GM19328 (cell line): ENCODE data around the gene ZNF684.
"Not testable (repeated sequence)": the region's sequence is repeated elsewhere in the genome, so short reads cannot be mapped to it uniquely, and the experiment has no call there.

Experiments
- ATAC-seq: cut with Tn5 transposase; IDR thresholded peaks from one replicate; pipeline ENCODE4 v1.9.1; 2021; ENCODE audit warnings: mild to moderate bottlenecking, moderate library complexity; ENCODE audit not compliant: unreplicated experiment

The ZNF684 gene

DNA sequence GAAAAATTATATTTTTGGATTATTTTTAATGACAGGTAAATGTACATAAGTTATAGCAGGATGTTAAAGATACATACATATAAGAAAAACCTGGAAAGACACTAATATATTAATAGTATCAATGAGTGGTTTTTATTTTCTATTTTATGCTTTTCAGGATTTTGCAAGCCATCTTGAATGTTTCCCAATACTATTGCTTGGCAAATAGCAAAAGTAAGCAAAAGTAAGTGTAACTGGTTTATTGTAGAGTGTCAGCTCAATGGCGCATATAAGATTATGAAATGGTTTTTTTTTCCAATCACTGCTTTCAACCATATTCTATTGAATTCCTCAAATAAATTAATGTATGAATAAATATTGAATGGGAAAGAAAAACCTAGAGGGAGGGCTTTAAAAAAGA lies 36.4 kb downstream of the ZNF684 start:
- ATAC-seq: no peak

DNA sequence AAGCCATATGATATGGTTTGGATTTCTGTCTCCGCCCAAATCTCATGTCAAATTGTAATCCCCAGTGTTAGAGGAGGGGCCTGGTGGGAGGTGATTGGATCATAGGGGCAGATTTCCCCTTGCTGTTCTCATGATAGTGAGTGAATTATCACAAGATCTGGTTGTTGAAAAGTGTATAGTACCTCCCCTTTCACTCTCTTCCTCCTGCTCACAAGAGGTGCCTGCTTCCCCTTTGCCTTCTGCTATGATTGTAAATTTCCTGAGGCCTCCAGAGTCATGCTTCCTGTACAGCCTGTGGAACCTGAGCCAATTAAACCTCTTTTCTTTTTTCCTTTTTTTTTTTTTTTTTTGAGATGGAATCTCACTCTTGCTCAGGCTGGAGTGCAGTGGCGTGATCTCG lies 43.4 kb downstream of the ZNF684 start:
- ATAC-seq: not testable (repeated sequence)

DNA sequence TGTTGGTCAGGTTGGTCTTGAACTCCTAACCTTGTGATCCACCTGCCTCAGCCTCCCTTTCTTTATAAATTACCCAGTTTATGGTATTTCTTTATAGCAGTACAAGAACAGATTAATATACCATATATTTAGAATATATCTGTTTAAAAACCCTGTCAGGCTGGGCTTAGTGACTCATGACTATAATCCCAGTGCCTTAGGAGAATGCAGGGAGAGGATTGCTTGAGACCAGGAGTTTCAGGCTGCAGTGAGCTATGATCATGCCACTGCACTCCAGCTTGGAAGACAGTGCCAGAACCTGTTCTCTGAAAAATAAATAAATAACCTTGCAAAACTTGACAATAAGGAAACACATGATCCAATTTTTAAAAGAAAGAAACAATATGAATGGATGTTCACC lies 43.9 kb downstream of the ZNF684 start:
- no peak for ATAC-seq

DNA sequence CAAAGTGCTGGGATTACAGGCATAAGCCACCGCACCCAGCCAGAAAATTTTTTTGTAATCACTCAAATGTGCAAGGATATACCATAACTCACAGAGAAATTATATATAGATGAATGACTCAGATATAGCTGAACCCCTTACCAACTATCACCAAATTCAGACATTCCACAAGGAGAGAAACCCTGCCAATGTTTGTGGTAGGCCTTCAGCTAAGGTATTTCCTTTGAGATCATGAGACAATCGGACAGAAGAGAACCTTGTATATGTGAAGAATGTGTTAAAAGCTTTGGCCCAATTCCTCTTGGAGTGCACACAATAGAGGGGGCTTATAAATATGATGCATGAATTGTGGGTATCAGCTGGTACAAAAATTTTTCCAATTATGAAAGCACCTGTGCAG lies 50.7 kb downstream of the ZNF684 start:
- no peak for ATAC-seq

DNA sequence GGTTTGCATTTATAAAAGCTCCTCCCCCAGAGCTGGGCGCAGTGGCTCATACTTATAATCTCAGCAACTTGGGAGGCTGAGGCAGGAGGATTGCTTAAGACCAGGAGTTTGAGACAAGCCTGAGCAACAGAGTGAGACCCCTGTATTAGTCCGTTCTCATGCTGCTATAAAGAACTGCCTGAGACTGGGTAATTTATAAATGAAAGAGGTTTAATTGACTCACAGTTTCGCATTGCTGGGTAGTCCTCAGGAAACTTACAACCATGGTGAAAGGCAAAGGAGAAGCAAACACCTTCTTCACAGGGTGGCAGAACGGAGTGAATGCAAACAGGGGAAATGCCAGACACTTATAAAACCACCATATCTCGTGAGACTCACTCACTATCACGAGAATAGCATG lies 52.5 kb downstream of the ZNF684 start:
- no peak for ATAC-seq

DNA sequence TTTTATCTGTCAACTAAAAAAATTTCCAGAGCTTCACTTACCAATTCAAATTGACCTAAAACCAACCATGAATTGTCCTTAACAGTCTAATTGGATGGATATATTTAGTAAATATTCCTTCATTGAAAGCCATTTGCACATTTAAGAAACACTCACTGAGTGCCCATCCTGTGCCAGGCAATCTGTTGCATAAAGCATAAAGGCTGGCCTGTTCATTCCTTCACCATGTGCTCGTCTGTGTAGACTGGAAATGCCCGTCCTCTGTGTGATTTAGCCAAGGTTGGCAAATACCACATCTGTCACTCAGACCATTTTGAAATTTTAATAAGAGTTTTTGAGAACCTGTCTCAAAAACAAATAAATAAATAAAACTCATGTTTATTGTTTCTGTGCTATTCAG lies 57.1 kb downstream of the ZNF684 start:
- ATAC-seq: no peak

DNA sequence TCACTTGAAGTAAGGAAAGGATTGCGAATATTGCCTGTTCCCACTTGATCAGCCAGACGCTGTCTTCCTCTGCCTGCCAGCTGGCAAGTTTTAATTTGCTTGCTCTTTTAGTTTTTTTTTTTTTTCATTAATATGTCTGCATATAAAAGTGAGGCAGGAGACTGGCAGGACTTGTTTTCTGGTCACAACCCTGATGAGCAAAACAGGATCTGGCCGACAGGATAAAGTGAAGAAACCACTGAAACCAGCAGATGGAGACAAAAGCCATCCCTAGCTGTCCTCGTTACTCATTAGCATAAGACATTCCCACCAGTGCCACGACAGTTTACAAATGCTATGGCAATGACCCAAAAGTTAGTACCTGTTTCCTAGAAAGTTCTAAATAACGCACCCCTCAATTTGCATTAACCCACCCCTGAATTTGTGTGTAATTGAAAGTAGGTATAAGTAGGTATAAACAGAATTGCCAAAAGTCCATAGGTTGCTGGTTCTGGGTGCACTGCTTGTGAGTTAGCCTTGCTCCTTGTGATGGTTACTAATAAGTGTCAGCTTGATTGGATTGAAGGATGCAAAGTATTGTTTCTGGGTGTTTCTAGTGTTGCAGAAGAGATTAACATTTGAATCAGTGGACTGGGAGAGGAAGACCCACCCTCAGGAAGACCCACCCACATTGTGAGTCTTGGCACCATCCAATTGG lies 60.8 kb downstream of the ZNF684 start:
- no peak for ATAC-seq

DNA sequence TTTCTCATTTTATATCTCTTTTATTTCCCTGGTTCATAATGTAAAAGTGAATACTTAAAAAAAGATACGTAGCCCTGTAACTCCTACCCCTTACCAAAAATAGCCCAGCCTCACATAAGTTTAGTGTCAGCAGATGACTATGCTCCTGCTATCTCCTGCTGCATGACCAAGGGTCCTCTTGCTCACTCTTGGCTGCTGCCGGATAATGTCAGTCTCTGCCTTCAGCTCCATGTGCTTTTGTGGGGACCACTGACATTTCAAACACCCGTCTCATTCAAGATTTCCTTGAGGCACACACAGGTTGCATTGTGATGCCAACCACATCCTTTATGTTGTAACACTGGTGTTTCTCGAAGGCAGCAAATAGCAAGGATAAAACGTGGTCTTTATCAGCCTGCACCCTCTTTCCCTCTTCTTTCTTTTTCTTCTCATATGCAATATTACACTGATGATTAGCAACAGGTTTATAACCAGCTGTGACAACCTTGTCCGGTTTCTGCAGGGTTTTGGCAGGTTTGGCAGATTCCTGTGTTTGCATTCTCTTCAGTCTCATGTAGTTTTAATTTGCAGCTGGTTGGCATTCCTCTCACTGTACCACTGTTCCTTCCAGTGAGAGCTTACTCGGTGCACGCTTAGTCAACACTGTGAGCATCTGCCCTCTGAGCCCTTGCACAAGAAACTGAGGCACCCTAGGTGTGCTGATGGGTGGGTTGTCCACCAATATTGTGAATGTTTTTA lies 62.2 kb downstream of the ZNF684 start:
- no peak for ATAC-seq

DNA sequence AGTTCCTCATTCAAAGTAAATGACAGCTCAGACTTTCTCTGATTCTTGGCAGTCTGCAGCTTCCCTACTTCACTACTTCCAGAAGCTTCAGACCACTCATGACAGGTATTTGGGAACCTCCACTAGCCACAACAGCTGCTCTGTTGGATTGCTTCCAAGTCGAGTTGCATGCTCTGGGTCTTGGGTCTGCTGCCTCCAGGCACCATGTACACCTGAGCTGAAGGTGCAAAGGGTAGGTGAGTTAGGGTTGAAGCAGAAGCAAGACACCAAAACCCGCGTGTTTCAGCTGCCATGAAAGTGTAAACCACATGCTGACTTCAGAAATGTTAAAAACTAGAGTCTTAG lies 62.7 kb downstream of the ZNF684 start:
- ATAC-seq: no peak

DNA sequence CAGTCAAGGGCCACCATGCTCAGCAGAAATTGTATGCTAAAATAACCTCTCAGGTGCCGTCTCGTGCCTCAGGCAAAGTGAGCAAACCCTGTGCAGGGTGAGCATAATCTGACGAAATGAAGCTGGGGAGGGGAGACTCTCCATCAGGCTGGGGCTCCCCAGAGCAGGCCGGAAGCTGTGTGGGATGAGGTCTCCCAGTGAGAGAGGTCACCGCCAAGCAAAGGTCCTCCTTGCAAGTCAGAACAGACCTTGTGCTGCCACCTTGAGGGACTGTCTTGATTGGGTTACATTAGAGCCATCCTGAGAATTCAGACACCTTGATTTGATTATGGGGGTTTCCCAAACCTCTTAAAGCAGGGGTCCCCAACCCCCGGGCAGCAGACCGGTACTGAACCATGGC lies 64.2 kb downstream of the ZNF684 start:
- no peak for ATAC-seq
